ENCODE measurements around the gene GDNF. TPM values are rescaled to one million over a fixed set of nuclear protein-coding genes. Genes with fewer than 3 reads are reported as not detected.

The GDNF gene, protein sequence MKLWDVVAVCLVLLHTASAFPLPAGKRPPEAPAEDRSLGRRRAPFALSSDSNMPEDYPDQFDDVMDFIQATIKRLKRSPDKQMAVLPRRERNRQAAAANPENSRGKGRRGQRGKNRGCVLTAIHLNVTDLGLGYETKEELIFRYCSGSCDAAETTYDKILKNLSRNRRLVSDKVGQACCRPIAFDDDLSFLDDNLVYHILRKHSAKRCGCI
- total RNA-seq (2022; extraction: Qiagen RNA extraction): 0.02 to 0.07 TPM (median 0.04 TPM) in 4 of 5 replicates, not detected in the other

GRCh38 chr5:37839407-37840052 lies at the start of gene GDNF:
TSS of gene GDNF (minus strand) at chr5:37840041. CDS start at chr5:37834796, 5,245 bp downstream.

